A549 treated with GW870086 at 1 μM for 4 hours (cell line): Measurements from ENCODE around the gene SEPTIN14. TPM values are rescaled to one million over a fixed set of nuclear protein-coding genes. Genes with fewer than 3 reads are reported as not detected.

Experiments used
- total RNA-seq: library from RNA; stranded (reverse); fragments of 200-300 nt; extraction: Qiagen RNA extraction; gene quantifications from 5 replicates; pipeline ENCODE4 v1.2.3, GENCODE V29; 2022; ENCODE audit warnings: low read depth

The SEPTIN14 gene
- total RNA-seq: not detected in 5 replicates

GRCh38 chr7:55862652-55863051 is at the start of gene SEPTIN14:
TSS of gene SEPTIN14 (minus strand) at chr7:55862752. CDS start at chr7:55861996, 756 bp downstream.

Other genes with a start within 250 kb of the SEPTIN14 start
- gene ZNF713, start 24.7 kb upstream of the SEPTIN14 start, total RNA-seq: 0.71 to 1.1 TPM (median 0.78 TPM) in 5 replicates
- gene MRPS17, start 89.1 kb upstream of the SEPTIN14 start, total RNA-seq: 24.5 to 34.0 TPM (median 27.6 TPM) in 5 replicates
- gene NIPSNAP2, start 101.8 kb upstream of the SEPTIN14 start, total RNA-seq: 42.8 to 58.6 TPM (median 52.1 TPM) in 5 replicates
- 23.7 to 30.8 TPM (median 27.4 TPM) in 5 replicates for gene PSPH, start 188.7 kb upstream of the SEPTIN14 start, total RNA-seq
- 256 to 294 TPM (median 279 TPM) in 5 replicates for gene CCT6A, start 189.0 kb upstream of the SEPTIN14 start, total RNA-seq
- 108 to 112 TPM (median 109 TPM) in 5 replicates for gene SUMF2, start 201.5 kb upstream of the SEPTIN14 start, total RNA-seq
- 0.35 to 1.9 TPM (median 0.48 TPM) in 5 replicates for gene PHKG1, start 230.2 kb upstream of the SEPTIN14 start, total RNA-seq
- gene CHCHD2, start 243.7 kb upstream of the SEPTIN14 start, total RNA-seq: 632 to 765 TPM (median 688 TPM) in 5 replicates